Activated CD8-positive, alpha-beta memory T cell treated with anti-CD3 and anti-CD28 coated beads, Interleukin-2, amount 10 ng/mL, durations not matched to agents 7 days and 5 days (primary cell): ENCODE results near the gene TMEM187. TPM values are rescaled to one million over a fixed set of nuclear protein-coding genes. Genes with fewer than 3 reads are reported as not detected.

ENCODE experiments used
- ATAC-seq: fragments of 150-1000 bp; cut with Tn5 transposase; one replicate; pipeline ENCODE4 v1.10.0; 2021; ENCODE audit warnings: moderate library complexity
- CTCF ChIA-PET: fragments of 350-600 bp; sonication (Branson Sonifier 250); formaldehyde crosslinking; loops from one replicate; lab custom pipeline; 2021; ENCODE audit warnings: antibody characterized with exemption; lab: Charles Lee
- DNase-seq: peaks from one replicate; pipeline ENCODE4 v3.0.0-alpha.2; 2020
- H3K27ac Mint-ChIP-seq: one replicate; pipeline ENCODE4 v1.8.0; 2021; ENCODE audit warnings: mild to moderate bottlenecking, mixed read lengths
- H3K27me3 Mint-ChIP-seq: one replicate; pipeline ENCODE4 v1.8.0; 2021; ENCODE audit warnings: mixed read lengths
- H3K36me3 Mint-ChIP-seq: one replicate; pipeline ENCODE4 v1.8.0; 2021; ENCODE audit warnings: mild to moderate bottlenecking, mixed read lengths
- H3K4me1 Mint-ChIP-seq: one replicate; pipeline ENCODE4 v1.8.0; 2021; ENCODE audit warnings: mixed read lengths
- H3K4me3 Mint-ChIP-seq: one replicate; pipeline ENCODE4 v1.8.0; 2021; ENCODE audit warnings: mild to moderate bottlenecking, moderate library complexity, mixed read lengths
- H3K9me3 Mint-ChIP-seq: one replicate; pipeline ENCODE4 v1.8.0; 2022; ENCODE audit warnings: low read depth, mixed read lengths
- total RNA-seq, 2 experiments: library from RNA; stranded (reverse); gene quantifications; one replicate each; pipeline ENCODE4 v1.2.3, GENCODE V29; 2021

Gene TMEM187
- total RNA-seq, 2 experiments from 2014 or later = 8.6 to 10.7 TPM

DNA sequence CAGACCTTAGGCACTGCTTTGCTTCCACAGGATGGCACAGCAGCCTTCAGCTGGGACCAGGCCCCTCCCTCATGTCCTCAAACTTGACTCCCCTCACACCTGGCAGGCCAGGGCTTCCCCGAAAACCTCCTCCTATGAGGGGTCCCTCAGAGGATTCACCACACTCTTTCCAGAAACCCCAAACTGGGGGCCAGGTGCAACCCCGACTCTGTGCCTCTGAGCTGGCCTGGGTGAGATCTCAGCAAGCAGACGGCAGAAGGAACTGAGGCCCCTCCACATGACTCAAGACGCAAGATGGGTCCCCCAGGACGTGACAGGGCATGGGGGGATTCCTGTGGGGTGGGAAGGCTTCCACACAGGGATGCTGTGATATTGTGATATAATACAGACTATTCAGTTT lies 7.1 kb upstream of the TMEM187 start:
- Mint-ChIP-seq H3K4me1 (peaks cover 25% of the 10 kb centered on the region), H3K27me3 (no peaks in the 10 kb centered on the region), H3K36me3 (peaks cover 23% of the 10 kb centered on the region), H3K4me3 (no peak overlapping the region), H3K27ac (peak overlapping the region; percentile 100), H3K9me3 (no peaks in the 10 kb centered on the region)
- CTCF ChIA-PET = interaction anchor here (7.2 kb wide), 1 partner anchor 17 kb away, joined by 52 read pairs; no protein-coding TSS in a partner anchor
- ATAC-seq = no peak
- DNase-seq = no peak

DNA sequence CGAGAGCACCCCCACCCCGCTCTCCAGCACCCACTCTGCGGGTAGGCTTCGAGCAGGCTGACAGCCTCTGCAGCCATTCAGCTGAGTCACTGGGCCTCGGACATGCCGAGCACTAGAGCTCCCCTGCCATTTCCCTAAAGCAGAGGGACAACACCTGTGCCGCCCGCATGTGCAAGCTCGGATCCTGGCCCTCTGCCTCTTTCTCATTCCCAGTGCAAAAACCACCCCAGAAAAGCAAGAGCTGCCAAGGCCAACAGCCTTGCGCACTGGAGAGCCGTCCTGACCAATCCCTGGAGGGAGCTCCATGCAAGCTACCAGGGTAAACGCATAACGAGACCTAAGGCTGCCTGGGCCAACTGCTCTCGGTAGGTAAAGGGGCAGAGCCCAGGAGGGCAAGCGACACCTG lies 6.3 kb upstream of the TMEM187 start:
- H3K27ac Mint-ChIP-seq = peak overlapping the region; percentile 100
- peak overlapping the region; percentile 95 for H3K4me3 Mint-ChIP-seq
- no peak for DNase-seq
- H3K9me3 Mint-ChIP-seq = no peaks in the 10 kb centered on the region
- H3K36me3 Mint-ChIP-seq = peaks cover 20% of the 10 kb centered on the region
- H3K27me3 Mint-ChIP-seq = no peaks in the 10 kb centered on the region
- CTCF ChIA-PET = interaction anchor here (2.8 to 7.2 kb wide), 3 partner anchors 14 to 41 kb away, joined by 11 to 52 read pairs (median 49); partner anchors contain the start of gene ARHGAP4
- H3K4me1 Mint-ChIP-seq = peaks cover 25% of the 10 kb centered on the region
- no peak for ATAC-seq

DNA sequence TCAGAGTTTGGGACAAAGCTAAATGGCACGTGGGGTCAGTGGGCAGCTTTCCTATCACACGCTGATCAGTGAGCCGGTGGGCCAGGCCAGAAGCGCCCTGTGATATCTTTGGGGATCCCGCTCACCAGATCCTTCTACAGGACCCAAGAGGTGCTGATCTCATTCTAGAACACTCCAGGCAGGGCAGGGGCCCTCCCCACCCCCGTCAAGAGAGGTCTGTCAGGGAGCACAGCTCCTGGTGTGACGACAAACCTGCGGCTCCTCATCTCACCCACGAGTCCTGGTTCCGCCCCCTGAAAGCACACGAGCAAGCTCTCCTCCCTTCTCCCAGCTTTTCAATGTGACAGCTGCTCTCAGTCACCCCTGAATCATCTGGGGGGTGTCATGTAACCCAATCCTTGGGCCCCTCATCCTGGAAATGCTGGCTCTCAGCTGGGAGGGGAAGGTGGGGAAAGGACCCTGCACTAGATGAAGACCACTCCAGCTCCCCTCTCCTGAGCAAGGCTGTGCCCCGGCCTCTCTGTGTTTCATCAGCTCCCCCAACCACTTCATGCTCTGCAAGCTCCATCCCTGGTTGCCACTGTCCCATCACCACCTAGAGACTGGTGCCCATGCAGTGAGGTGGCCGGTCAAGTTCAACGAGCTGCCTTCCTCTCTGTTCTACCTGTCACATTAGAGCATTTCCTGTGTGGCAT lies 5.6 kb upstream of the TMEM187 start:
- peaks cover 20% of the 10 kb centered on the region for H3K36me3 Mint-ChIP-seq
- CTCF ChIA-PET = interaction anchor here (1.8 to 7.2 kb wide), 4 partner anchors 14 to 204 kb away, joined by 5 to 52 read pairs (median 30); partner anchors contain the start of gene ARHGAP4
- peaks cover 25% of the 10 kb centered on the region for H3K4me1 Mint-ChIP-seq
- no peaks in the 10 kb centered on the region for H3K27me3 Mint-ChIP-seq
- ATAC-seq (peak; percentile 2), DNase-seq (peak; percentile 64)
- H3K9me3 Mint-ChIP-seq = no peaks in the 10 kb centered on the region
- peak overlapping the region; percentile 100 for H3K27ac Mint-ChIP-seq
- H3K4me3 Mint-ChIP-seq = peak overlapping the region; percentile 95

DNA sequence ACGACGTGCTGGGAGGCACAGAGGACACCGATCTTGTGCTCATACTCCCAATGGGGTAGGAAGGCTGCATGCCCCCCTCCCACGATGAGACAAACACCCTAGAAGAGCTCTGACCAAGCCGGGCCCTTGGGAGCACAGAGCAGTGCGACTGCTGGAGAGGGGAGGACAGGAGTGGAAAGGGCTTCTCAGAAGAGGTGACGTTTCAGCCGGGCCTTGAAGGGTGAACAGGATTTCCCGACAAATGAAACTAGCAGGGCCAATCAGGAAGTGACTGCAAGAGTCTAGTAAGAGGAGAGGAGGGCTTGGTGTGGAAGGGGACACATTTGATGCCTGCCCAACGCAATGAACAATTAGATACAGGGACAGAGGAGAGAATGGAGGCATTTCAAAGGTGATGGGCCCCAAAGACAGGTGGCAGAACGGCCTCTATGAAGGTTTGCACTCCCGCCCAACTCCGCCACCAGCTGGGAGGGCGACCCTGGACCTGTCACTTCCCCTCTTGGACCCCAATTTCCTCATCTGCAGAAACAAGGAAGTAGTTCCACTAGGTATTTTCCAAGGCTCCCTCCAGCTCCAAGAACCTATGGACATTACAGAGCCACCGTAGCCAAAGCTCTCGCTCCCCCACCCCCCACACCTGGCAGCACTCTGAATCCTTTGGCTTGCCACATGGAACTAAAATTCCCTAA lies 4.9 kb upstream of the TMEM187 start:
- Mint-ChIP-seq H3K9me3 (no peaks in the 10 kb centered on the region), H3K27me3 (no peaks in the 10 kb centered on the region), H3K4me3 (peak overlapping the region; percentile 95), H3K4me1 (peaks cover 25% of the 10 kb centered on the region), H3K27ac (peak overlapping the region; percentile 100), H3K36me3 (peaks cover 20% of the 10 kb centered on the region)
- CTCF ChIA-PET = interaction anchor here (1.7 to 7.2 kb wide), 5 partner anchors 14 to 204 kb away, joined by 5 to 52 read pairs (median 11); partner anchors contain the start of gene ARHGAP4
- DNase-seq = peak; percentile 72
- ATAC-seq = peak; percentile 9

DNA sequence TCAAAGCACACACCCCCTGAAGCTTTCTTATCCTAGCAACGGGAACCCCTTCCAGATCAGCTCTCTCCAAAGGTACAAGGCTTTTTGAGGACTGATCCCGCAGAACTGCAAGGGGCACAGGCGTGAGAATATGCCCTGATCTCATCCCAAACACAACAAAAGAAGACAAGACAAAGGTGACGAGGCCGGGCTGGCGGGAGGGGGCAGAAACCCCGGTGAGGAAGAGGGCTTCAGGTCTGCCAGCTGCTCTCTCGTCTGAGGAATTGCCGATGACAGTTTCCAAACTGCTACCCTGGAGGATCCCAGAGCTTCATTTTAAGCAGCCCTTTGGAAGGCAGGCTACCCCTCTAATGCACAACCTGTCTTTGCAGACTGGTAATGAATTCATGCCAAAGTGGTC lies 4.3 kb upstream of the TMEM187 start:
- no peaks in the 10 kb centered on the region for H3K27me3 Mint-ChIP-seq
- peak overlapping the region; percentile 100 for H3K27ac Mint-ChIP-seq
- CTCF ChIA-PET = interaction anchor here (1.7 to 7.2 kb wide), 5 partner anchors 13 to 205 kb away, joined by 5 to 52 read pairs (median 11); partner anchors contain the start of gene ARHGAP4
- H3K4me1 Mint-ChIP-seq = peaks cover 27% of the 10 kb centered on the region
- H3K36me3 Mint-ChIP-seq = peaks cover 23% of the 10 kb centered on the region
- no peaks in the 10 kb centered on the region for H3K9me3 Mint-ChIP-seq
- H3K4me3 Mint-ChIP-seq = peak overlapping the region; percentile 95
- no peak for ATAC-seq
- no peak for DNase-seq

GRCh38 chrX:153968754-153969124 lies 3.8 kb upstream of the TMEM187 start:
- DNase-seq (peak; percentile 65), ATAC-seq (no peak)
- Mint-ChIP-seq H3K36me3 (peaks cover 24% of the 10 kb centered on the region), H3K27ac (peak overlapping the region; percentile 100), H3K4me3 (peak overlapping the region; percentile 95), H3K9me3 (no peaks in the 10 kb centered on the region), H3K27me3 (no peaks in the 10 kb centered on the region), H3K4me1 (peaks cover 30% of the 10 kb centered on the region)
- CTCF ChIA-PET = interaction anchor here (1.7 to 7.2 kb wide), 3 partner anchors 13 to 44 kb away, joined by 5 to 52 read pairs (median 49); partner anchors contain the start of gene ARHGAP4

GRCh38 chrX:153969125-153969903 lies 3.2 kb upstream of the TMEM187 start:
- peak overlapping the region; percentile 95 for H3K4me3 Mint-ChIP-seq
- H3K27me3 Mint-ChIP-seq = no peaks in the 10 kb centered on the region
- DNase-seq = no peak
- H3K36me3 Mint-ChIP-seq = peaks cover 24% of the 10 kb centered on the region
- H3K27ac Mint-ChIP-seq = peak overlapping the region; percentile 100
- peaks cover 35% of the 10 kb centered on the region for H3K4me1 Mint-ChIP-seq
- no peaks in the 10 kb centered on the region for H3K9me3 Mint-ChIP-seq
- ATAC-seq = no peak
- CTCF ChIA-PET = interaction anchor here (1.7 to 7.2 kb wide), 4 partner anchors 12 to 44 kb away, joined by 5 to 52 read pairs (median 27); partner anchors contain the start of gene ARHGAP4

DNA sequence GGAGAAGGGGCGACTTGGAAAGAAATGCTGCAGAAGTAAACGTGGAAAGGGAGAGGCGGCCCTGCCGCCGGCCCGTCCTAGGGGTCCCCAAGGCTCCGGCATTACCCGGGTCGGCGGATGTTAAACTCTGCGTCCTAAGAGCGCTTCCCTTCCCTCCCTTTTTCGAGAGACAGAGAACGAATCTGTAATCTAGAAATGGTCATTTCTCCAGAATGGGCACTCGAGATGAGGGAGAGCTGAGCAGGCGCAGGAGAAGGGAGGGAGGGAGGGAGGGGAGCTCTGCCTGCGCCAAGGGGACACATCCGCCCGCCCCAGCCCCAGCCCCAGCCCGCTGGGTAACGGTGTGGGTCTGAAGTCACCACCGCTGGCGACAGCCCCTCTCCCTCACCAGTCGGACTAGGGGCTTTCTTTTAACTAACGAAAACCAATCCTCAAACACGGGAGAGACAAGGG lies 2.6 kb upstream of the TMEM187 start:
- Mint-ChIP-seq H3K9me3 (no peaks in the 10 kb centered on the region), H3K4me1 (peaks cover 39% of the 10 kb centered on the region), H3K36me3 (peaks cover 24% of the 10 kb centered on the region), H3K27me3 (no peaks in the 10 kb centered on the region), H3K27ac (peak overlapping the region; percentile 100), H3K4me3 (peak overlapping the region; percentile 95)
- CTCF ChIA-PET = interaction anchor here (1.4 to 7.2 kb wide), 4 partner anchors 12 to 429 kb away, joined by 4 to 52 read pairs (median 27); partner anchors contain the start of genes ARHGAP4 and RPL10
- DNase-seq (no peak), ATAC-seq (no peak)

- peak overlapping the region; percentile 100 for H3K27ac Mint-ChIP-seq
- CTCF ChIA-PET = interaction anchor here (0.8 to 7.2 kb wide), 6 partner anchors 10 to 428 kb away, joined by 3 to 52 read pairs (median 4); partner anchors contain the start of genes ARHGAP4, PLXNB3 and RPL10
- peaks cover 36% of the 10 kb centered on the region for H3K4me1 Mint-ChIP-seq
- H3K4me3 Mint-ChIP-seq = peak overlapping the region; percentile 95
- DNase-seq (peak; percentile 61), ATAC-seq (peak; percentile 5)
- H3K9me3 Mint-ChIP-seq = no peaks in the 10 kb centered on the region
- no peaks in the 10 kb centered on the region for H3K27me3 Mint-ChIP-seq
- peaks cover 24% of the 10 kb centered on the region for H3K36me3 Mint-ChIP-seq
These were observed 2.0 kb upstream of the TMEM187 start for GRCh38 chrX:153970357-153971123.

DNA sequence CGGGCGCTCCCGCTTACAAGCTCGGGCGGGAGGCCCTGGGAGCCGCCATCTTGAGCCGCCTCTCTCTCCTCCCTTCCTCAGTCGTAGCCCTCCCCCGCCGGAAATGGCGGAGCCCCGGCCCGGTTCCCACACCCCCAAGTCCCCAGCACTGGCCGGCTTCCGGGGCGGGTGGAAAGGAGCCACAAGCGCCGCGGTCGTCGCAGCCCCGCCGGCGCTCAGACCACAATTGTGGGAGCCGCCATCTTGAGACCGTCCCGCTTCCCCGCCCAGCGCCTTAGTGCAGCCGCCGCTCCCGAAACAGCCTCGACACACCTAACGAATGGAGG lies 1.5 kb upstream of the TMEM187 start:
- peaks cover 36% of the 10 kb centered on the region for H3K4me1 Mint-ChIP-seq
- no peaks in the 10 kb centered on the region for H3K9me3 Mint-ChIP-seq
- DNase-seq (peak; percentile 92), ATAC-seq (peak; percentile 40)
- peaks cover 24% of the 10 kb centered on the region for H3K36me3 Mint-ChIP-seq
- peak overlapping the region; percentile 95 for H3K4me3 Mint-ChIP-seq
- CTCF ChIA-PET = interaction anchor here (0.8 to 5.7 kb wide), 5 partner anchors 9 to 428 kb away, joined by 3 to 49 read pairs (median 4); partner anchors contain the start of genes ARHGAP4, PLXNB3 and RPL10
- peak overlapping the region; percentile 100 for H3K27ac Mint-ChIP-seq
- H3K27me3 Mint-ChIP-seq = no peaks in the 10 kb centered on the region

DNA sequence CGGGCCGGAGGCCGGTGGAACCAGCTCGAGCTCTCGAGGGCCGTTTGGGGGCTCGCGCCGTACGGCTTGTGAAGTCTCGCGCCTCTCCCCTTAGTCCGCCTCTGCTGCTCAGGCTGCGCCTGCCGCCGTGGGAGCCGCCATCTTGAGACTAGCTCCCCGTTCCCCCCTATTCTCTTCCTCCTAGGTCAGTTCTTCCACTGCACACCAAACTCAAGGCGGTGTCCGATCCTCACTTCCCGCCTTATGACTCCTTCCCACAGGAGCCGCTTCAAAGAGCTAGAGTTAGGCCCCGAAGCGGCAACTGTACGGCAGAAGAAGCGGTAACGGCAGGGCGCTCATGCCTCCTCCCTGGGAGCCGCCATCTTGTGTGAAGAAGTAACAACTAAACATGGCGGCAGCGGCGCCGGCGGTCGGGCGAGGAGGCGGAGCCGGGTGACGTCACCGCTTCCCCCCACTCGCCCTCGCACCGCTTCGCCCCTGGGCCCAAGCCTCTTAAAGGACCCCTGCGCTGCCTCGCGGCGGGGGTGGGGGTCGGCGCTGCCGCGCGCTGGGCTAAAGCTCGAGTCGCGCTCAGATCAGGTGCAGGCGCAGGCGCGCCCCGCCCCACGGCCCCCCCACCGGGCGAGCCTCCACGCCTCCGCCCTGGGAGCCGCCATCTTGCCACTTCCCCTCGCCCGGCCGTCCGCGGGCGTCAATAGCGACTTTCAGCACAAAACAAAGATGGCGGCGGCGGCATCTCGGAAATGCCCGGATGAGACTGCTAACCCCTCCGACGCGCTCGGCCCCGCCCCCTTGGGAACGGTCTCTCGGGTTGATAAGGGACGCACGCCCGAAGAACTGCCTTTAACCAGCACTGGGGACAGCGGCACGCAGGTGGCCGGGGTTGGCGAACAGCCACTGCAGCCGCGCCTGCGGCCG lies 845 bp upstream of the TMEM187 start, which contains the start of gene HCFC1:
TSS of gene HCFC1 (minus strand) at position 369 of the 918 bp plus-strand sequence. CDS start 978 bp downstream, outside the sequence.
- Mint-ChIP-seq H3K27me3 (no peaks in the 10 kb centered on the region), H3K9me3 (no peaks in the 10 kb centered on the region), H3K4me1 (peaks cover 30% of the 10 kb centered on the region), H3K36me3 (peaks cover 24% of the 10 kb centered on the region), H3K27ac (peak within 1 kb of the TSS; percentile 100), H3K4me3 (peak within 1 kb of the TSS; percentile 95)
- ATAC-seq (peak; percentile 41), DNase-seq (peak; percentile 94)
- CTCF ChIA-PET = interaction anchor here (1.3 to 5.7 kb wide), 6 partner anchors 9 to 427 kb away, joined by 3 to 49 read pairs (median 4); partner anchors contain the start of genes ARHGAP4 and RPL10
